Putamen (tissue), 1 donor: ENCODE data around the gene TNP2.
A peak's percentile ranks its signal among the peaks of the same experiment; 100 is the strongest.

Experiments
- DNase-seq: peaks from one replicate; pipeline ENCODE4 v3.0.0-alpha.2; 2016; ENCODE audit warnings: low spot score

Gene TNP2

DNA sequence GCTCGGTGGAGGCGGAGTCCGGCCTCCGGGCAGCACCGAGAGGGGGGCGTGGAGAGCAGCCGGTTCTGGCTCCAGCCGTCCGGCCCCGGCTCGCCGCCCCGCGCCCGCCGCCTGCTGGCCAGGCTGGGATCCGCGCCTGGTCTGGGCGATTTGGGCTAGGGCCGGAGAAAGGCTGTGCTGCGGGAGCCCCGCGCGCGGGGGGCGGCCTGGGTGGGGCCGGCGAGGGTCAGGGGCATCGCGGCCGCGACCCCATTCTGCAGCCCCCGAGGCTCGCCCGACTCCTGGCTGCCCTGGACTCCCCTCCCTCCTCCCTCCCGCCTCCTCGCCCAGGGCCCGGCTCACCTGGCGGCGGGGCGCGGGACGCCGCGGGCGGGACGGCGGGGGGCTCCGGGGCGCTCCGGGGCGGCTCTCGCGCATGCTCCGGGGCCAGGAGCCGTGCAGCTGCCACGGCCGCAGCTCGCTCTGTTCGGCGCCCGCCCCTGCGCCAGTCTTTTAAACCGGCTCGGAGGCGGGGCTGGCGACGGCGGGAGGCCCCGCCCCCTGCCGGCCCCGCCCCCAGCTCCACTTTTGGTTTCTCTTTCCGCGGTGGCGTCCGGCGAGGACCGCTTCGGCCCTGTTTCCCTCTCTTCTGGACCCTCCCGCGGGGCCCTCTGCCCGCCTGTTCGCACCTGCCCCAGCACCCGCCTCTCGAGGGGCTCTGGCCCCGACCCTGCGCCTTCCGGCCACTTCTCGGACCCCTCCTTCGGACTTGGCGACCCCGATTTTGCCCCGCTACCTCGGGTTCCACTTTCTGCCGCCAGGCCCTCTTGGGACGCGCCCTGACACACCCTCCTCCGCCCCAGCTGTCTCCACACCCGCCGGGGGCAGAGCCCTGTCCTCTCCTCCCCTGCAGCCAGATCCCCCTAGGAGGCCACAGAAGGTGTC, 13.1 kb downstream of the TNP2 start, which contains the start of gene SOCS1:
Gene SOCS1 (minus strand): TSS at position 468 of the 924 bp plus-strand sequence. CDS start 726 bp downstream, outside the sequence.
- peak; percentile 77 for DNase-seq

DNA sequence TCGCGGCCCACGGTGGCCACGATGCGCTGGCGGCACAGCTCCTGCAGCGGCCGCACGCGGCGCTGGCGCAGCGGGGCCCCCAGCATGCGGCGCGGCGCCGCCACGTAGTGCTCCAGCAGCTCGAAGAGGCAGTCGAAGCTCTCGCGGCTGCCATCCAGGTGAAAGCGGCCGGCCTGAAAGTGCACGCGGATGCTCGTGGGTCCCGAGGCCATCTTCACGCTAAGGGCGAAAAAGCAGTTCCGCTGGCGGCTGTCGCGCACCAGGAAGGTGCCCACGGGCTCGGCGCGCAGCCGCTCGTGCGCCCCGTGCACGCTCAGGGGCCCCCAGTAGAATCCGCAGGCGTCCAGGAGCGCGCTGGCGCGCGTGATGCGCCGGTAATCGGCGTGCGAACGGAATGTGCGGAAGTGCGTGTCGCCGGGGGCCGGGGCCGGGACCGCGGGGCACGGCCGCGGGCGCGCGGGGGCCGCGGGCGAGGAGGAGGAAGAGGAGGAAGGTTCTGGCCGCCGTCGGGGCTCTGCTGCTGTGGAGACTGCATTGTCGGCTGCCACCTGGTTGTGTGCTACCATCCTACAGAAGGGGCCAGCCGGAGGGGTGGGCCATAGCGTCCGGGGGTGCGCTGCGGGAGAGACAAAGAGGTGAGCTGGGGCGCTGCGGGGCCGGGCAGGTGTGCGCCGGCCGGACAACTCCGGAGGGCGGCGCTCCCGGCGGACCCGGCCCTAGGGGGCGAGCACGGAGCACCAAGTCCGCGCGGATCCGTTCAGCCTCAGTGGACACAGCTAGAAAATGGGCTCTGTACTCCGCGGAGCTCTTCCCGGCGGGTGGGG, 14.0 kb downstream of the TNP2 start:
- no peak for DNase-seq

DNA sequence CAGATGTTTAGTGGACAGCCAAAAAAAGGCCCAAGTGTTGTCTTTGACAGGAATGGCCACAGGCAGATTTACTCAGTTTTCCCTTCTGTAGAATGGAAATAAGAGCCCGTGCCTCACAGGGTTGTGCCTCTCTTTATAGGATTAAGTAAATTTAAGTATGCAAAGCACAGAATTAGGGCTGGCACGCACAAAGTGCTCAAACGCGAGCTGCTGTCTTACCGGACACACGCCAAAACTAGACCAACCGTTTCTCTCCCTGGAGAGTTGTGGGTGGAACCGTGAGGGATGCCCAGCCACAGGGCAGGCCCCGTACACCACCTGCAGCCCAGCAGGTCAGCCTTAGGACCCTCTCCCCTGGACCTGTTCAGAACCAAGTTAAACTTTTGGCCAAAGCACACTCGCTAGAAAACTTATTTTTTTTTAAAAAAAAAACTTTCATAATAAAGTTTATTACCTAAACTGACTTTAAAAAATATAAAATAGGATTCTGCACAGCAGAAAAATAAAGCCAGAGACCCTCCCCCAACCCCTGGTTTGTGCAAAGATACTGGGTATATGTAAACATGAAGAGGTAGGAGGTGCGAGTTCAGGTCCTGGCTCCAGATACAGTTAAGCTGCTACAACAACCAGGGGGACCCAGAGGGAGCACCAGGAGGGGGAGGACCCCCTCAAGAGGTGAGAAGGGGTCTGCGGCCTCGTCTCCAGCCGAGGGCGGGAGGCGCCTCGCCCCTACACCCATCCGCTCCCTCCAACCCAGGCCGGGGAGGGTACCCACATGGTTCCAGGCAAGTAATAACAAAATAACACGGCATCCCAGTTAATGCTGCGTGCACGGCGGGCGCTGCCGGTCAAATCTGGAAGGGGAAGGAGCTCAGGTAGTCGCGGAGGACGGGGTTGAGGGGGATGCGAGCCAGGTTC, 14.9 kb downstream of the TNP2 start:
- no peak for DNase-seq

DNA sequence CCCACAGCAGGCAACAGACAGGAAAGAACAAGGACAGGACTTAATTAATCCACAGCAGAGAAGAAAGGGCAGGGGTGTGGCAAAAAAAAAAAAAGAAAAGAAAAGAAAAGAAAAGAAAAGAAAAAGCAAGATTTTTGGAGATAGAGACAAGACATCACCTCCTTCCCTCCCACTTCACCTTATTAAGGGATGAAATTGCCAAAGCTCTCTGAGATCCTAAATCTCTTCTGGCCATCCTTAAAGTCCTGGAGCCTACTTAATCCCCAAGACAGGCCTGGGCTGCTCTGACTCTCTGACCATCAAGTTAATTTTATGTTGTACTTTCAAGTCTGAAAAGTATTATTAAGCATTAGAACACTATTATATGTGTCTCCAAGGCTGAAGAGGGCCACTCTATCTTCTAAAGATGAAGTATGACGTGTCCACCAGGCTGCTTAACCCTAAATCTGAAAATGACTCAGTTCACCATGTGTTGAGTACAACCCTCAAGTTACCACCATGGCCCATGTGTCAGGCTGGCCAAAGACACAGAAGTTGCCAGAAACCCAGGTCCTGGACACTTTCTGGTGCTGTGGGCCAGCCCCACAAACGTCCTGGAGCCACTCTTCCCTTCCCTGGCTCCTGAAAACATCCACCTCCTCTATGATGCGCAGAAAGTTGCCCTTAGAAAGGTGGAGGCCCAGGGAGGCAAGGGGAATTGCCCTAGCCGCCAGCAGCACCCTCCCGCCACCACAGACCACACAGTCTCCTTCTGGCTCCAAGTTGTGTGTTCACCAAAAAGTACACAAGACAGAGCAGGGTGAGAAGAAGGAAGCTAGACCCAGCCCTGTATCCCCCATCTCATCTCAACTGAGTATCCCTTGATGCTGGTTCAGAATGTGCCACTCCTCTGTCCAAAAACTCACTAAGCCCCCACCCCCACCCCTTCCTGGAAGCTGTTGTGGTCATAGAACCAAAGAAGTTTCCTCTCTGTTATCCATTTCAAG, 15.8 kb downstream of the TNP2 start:
- no peak for DNase-seq

DNA sequence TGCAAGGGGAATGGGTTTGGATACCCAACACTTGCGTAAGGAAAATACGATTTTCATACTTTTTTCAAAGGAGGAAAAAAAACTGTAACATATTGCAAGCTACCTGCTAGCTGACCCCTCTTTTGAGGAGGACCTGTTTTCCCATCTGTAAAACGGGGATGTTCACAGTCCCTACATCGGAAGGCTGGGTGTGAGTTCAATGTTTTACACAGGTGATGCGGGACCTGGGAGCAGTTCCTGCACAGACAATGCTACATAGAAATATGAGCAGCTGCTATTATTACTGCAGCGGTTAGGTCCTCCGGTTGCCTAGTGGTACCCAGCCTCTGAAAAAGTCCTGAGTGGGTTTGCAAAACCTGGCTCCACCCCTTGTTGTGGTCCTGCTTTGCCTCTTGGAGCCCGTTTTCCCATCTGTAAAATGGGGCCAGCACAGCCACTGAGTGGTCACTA, 16.6 kb downstream of the TNP2 start:
- no peak for DNase-seq

DNA sequence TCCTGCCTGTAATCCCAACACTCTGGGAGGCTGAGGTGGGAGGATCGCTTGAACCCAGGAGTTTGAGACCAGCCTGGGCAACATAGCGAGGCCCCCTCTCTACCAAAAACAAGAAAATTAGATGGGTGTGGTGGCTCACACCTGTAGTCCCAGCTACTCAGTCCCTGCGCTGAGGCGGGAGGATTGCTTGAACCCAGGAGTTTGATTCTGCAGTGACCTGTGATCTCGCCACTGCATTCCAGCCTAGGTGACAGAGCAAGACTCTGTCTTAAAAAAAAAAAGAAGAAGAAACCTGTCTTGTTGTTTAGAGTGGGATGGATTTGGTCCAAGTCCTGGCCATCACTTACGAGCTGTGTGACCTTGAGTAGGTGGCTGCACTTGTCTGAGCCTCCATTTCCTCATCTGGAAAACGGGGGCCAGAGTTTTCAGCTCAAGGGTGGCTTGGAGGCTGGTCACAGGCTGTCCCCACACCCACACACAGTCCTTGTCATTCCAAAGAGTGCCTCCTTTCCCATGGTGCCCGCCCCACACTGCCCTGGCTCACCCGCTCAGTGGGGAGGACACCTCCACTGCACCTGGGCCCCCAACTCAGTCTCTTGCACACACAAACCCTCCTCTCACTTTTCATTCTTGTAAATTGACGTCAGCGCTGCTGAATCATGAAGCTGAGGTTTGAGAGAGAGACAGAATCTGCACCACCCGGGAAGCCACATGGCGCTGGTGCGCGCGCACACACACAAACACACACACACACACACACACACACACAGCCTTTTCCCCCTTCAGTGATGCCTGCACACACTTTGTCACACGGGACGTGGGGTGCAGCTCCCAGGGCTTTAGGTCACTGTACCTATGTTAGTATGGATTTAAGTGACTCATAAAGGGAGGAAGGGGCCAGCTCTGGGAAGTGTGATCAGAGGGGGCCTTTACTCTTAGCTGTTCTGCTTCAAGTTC, 17.3 kb downstream of the TNP2 start:
- no peak for DNase-seq

DNA sequence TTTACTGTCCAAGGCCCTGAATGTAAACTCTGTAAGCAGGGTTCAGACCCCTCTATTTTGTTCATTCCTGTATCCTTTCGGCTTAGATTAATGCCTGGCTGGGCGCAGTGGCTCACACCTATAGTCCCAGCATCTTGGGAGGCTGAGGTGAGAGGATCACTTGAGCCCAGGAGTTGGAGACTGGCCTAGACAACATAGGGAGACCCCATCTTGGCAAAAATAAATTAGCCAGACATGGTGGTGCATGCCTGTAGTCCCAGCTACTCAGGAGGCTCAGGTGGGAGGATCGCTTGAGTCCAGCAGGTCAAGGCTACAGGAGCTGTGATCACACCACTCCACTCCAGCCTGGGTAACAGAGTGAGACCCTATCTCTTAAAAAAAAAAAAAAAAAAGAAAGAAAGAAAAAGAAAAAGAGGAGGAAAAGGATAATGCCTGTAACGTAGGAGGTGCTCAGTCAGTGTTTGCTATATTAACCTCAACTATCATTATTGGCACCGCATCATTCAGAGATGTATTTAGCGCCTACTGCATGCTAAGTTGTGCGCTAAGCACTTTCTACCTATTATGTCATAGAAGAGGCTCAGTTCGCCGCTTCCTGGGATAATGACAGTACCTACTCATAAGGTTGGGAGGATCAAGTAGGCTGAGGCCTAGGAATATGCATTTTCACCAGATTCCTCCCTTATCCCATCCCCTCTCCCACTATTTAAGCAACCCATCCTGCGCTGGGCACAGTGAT, 18.2 kb downstream of the TNP2 start:
- no peak for DNase-seq

DNA sequence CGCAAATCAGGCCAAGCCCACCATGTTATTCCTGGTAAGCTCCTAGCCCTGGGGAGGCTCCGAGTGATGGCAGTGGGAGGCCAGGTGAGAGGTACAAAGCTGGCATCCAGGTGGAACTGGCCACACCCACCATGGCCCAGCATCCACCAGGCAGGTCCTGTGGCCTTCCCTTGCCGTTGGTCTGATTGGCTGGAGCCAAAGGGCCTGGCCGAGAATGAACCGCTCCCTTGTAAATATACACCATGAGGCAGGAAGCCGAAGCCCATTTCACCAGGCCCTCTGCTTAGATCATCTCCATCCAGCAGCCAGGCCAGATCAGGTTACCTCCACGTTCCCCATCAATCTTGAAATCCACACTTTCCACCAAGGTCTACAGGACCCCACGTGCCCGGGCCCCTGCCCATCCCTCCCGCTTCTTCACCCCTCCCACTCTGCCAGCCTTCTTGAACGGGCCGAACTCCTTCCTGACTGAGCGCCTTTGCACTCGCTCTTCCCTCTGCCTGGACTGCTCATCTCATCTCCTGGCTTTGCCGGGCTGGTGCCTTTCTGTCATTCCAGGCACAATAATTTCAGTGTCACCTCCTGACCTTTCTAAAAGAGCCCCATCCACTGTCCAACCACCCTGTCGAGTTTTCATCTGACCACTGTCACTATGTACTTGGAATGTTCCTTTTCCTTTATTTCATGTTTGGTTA, 18.9 kb downstream of the TNP2 start:
- DNase-seq: no peak

DNA sequence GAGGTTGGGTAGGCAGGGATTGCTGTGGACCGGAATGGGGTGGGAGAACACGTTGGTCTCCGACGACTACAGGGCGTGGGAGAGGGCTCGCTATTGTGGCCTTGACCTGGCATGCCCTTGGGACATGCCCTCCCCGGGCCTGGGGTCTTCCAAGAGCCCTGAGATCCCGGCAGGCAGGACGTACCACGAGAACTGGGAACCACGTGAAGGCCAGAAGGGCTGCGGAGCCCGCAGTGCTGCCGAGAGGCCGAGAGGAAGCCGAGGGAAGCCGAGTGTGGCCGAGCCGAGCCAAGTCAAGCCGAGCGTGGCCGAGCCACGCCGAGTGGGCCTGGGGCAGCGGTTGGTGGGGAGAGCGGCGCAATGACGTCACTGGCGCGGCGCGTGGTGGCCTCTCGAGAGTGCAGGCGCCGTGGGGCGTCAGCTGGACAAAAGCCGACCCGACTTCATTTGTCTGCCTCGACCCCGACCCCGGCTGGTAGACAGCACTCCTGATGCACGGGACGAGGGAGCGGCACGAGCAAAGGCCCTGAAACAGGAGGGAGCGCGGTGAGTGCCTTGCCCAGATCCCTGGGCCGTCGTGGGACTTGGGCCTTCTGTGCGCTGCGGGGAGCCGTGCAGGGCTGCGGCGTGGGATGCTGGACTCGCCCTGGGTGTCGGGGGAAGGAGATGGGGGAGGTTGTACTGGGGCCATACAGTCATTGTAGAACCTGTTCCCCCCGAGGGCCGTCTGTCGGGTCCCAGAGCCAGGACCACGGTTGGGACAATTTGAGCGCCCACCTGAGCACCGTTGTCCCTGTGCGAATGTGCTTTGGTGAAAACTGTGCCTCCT, 19.7 kb downstream of the TNP2 start:
- DNase-seq: no peak

DNA sequence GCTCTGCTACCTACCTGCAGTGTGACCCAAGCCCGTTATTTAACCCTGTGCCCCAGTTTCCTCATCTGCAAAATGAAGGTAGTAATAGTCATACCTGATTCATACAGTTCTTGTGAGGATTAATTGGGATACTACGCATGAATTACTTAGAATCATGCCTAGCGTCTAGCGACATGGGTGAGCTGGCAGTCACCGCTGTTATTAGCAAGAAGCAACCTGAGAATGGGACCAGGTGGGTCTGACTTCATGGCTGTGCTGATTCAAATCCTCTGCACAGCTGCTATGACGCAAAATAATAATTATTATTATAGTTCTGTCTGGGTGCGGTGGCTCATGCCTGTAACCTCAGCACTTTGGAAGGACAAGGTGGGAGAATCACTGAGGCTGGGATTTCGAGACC, 21.0 kb downstream of the TNP2 start:
- no peak for DNase-seq

DNA sequence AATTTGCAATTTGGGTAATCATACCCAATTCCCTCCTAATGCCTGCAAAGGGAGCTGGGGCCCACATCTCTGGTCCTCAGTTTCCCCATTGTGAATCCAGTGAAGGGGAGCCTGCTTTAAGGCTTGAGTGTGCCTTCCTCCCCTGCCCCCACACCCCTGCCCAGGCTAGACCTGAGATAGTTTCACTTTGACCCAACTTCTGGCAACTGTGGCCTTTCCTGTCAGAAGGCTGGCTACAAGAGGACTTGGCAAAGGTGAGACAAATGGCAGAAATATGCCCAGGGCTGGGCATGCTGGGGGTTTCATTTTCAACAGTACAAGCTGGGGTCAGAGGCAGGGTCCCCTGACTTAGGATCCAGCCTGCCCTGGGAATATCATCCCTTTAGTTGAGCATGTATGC, 23.1 kb downstream of the TNP2 start:
- DNase-seq: no peak

DNA sequence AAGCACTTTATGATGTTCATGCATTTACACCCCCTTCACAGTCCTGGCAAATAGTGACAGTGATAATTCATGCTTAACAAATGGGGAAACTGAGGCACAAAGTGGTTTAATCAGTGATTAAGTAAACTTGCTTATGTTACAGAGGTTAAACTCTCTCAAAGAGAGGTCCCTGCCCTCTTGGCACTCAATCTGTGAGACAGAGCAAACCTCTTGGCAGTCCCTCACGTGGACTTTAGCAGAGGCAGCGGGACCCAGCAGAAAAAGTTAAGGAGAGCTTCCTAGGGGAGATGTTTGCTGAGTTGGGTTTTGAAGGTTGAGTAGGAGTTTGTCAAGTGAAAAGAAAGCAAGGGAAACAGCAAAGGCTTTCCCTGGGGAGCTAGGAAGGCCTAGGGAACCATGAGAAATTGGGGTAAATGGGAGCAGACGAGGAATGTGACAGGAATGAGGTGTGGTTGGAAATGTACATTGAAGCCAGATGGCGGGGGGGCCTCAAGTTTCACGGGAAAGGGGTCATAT, 23.8 kb downstream of the TNP2 start:
- DNase-seq: no peak

DNA sequence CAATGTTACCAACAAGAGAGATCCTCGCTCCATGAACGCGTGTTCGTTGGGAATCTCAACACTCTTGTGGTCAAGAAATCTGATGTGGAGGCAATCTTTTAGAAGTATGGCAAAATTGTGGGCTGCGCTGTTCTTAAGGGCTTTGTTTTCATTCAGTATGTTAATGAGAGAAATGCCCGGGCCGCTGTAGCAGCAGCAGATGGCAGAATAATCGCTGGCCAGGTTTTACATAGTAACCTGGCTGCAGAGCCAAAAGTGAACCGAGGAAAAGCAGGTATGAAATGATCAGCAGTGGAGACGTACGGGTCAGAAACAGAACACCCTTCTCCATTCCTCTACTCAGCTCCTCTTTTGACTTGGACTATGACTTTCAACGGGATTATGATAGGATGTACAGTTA, 26.5 kb downstream of the TNP2 start:
- no peak for DNase-seq

DNA sequence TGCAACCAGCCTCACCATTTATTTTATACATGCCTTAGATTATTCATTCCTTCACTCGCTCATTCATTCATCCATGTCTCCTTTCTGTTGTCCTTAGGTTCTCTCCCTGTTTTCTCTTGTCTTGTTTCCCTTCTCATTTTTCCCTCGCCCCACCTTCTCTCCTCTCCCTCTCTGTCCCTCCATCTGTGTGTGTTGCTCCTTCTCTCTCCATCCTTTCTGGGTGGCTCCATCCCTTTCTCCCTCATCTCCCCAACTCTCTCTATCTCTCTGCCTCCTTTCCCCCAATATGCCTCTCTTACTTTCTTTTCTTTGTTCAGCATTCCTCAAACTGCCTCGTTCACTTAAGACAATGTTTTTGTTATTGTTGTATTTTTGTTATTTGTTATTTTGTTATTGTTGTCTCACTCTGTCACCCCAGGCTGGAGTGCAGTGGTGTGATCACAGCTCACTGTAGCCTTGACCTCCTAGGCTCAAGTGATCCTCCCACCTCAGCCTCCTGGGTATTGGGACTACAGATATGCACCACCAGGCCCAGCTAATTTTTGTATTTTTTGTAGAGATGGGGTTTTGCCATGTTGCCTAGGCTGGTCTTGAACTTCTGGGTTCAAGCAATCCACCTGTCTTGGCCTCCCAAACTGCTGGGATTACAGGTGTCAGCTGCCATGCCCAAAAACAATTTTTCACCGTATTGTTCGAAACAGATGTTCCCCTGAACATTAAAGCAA, 27.5 kb downstream of the TNP2 start:
- DNase-seq: no peak

DNA sequence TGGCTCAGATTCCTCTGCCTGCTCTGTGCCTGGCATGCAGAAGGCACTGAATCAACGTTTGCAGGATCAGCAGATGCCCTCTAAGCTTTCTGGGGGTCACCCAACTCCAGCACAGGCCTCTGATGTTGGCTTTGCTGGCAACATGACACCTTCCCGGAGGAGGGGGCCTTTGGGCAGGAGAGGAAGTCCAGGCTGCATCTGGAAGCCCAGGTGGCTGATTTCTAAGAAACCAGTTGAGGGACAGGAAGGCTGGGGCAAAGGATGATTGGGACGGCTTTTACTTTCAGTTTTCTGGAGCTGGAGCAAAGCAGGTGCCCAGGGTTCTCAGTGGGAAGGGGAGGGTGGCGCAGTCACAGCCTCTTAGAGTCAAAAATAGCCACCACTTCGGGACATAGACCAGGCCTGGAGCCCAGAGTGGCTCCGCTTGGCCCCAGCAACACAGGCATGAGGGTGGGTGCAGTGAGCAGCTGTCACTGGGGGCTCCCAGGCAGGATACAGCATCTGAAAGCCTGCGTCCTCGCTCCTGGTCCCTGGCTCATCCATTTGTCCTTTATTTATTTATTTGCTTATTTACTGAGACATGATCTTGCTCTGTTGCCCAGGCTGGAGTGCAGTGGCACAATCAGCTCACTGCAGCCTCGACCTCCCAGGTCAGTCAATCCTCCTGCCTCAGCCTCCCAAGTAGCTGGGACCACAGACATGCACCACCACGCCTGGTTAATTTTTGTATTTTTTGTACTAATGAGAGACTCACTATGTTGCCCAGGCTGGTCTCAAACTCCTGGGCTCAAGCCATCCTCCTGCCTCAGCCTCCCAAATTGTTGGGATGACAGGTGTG, 28.3 kb downstream of the TNP2 start:
- no peak for DNase-seq
